HEK293 (cell line): ENCODE measurements around the gene C2orf72.

Experiments used
- CTCF ChIA-PET: fragments of 350-600 bp; formaldehyde crosslinking; extraction: SDS; loops from one replicate; lab custom pipeline; 2021; ENCODE audit warnings: antibody characterized with exemption; lab: Yijun Ruan, JAX
- POLR2A ChIA-PET: fragments of 300-600 bp; formaldehyde crosslinking; extraction: SDS; loops from one replicate; lab custom pipeline; 2020; ENCODE audit warnings: antibody characterized with exemption, inconsistent platforms; lab: Yijun Ruan, JAX
- H3K27ac ChIP-seq: fragments of 200-500 bp; sonication (Bioruptor generic); 2 replicates; pipeline ENCODE4 v1.5.1; 2014; ENCODE audit warnings: low read depth, low read length, control low read depth, inconsistent platforms; ENCODE audit errors: extremely low read depth
- H3K36me3 ChIP-seq, 2 experiments: fragments of 200-500 bp in 1 of 2; sonication (Bioruptor generic) in 1 of 2; 1 replicate in 1 of 2; 2 replicates in 1 of 2; pipeline ENCODE4 v1.5.1; 2014 to 2017; ENCODE audit warnings: inconsistent platforms in 2 of 2, low read length in 2 of 2; ENCODE audit not compliant: control insufficient read depth in 2 of 2, insufficient read depth in 1 of 2
- H3K4me1 ChIP-seq: fragments of 200-500 bp; sonication (Bioruptor generic); 2 replicates; pipeline ENCODE4 v1.5.1; 2014; ENCODE audit warnings: mild to moderate bottlenecking, low read length, inconsistent platforms; ENCODE audit not compliant: control insufficient read depth, insufficient read depth
- H3K4me3 ChIP-seq: 2 replicates; pipeline ENCODE4 v1.5.1; 2011; ENCODE audit warnings: low read depth, mild to moderate bottlenecking, control low read depth, low read length, moderate library complexity
- H3K9me3 ChIP-seq: fragments of 200-500 bp; sonication (Bioruptor generic); 2 replicates; pipeline ENCODE4 v1.5.1; 2014; ENCODE audit warnings: low read depth, low read length, inconsistent platforms; ENCODE audit not compliant: control insufficient read depth, insufficient read depth
- AEBP2 ChIP-seq: fragments of 450-650 bp; formaldehyde crosslinking; IDR thresholded peaks from 2 replicates; pipeline ENCODE4 v1.5.1; 2016; ENCODE audit warnings: missing biosample characterization, missing genetic modification characterization, borderline replicate concordance
- BCL11A ChIP-seq: fragments of 450-650 bp; formaldehyde crosslinking; IDR thresholded peaks from 2 replicates; pipeline ENCODE4 v1.5.1; 2016; ENCODE audit warnings: low read depth, missing biosample characterization, missing genetic modification characterization
- CTCF ChIP-seq: fragments of 450-650 bp; formaldehyde crosslinking; IDR thresholded peaks from 2 replicates; pipeline ENCODE4 v1.5.1; 2016; ENCODE audit warnings: missing biosample characterization, missing genetic modification characterization
- FEZF1 ChIP-seq: fragments of 450-650 bp; formaldehyde crosslinking; IDR thresholded peaks from 2 replicates; pipeline ENCODE4 v1.5.1; 2016; ENCODE audit warnings: missing biosample characterization, missing genetic modification characterization
- GLI4 ChIP-seq: fragments of 450-650 bp; formaldehyde crosslinking; IDR thresholded peaks from 2 replicates; pipeline ENCODE4 v1.5.1; 2016; ENCODE audit warnings: missing biosample characterization, missing genetic modification characterization
- GLIS1 ChIP-seq: fragments of 450-650 bp; formaldehyde crosslinking; IDR thresholded peaks from 2 replicates; pipeline ENCODE4 v1.5.1; 2016; ENCODE audit warnings: missing biosample characterization, missing genetic modification characterization
- PRDM10 ChIP-seq: fragments of 450-650 bp; formaldehyde crosslinking; IDR thresholded peaks from 2 replicates; pipeline ENCODE4 v1.5.1; 2016; ENCODE audit warnings: missing biosample characterization, missing genetic modification characterization
- REST ChIP-seq: fragments of 450-650 bp; formaldehyde crosslinking; IDR thresholded peaks from 2 replicates; pipeline ENCODE4 v1.5.1; 2016; ENCODE audit warnings: missing biosample characterization, missing genetic modification characterization
- ZBTB17 ChIP-seq: fragments of 450-650 bp; formaldehyde crosslinking; IDR thresholded peaks from 2 replicates; pipeline ENCODE4 v1.5.1; 2016; ENCODE audit warnings: missing biosample characterization, missing genetic modification characterization
- ZBTB6 ChIP-seq: fragments of 450-650 bp; formaldehyde crosslinking; IDR thresholded peaks from 2 replicates; pipeline ENCODE4 v1.5.1; 2017; ENCODE audit warnings: missing biosample characterization, missing genetic modification characterization
- ZNF114 ChIP-seq: fragments of 450-650 bp; formaldehyde crosslinking; IDR thresholded peaks from 2 replicates; pipeline ENCODE4 v1.5.0; 2017; ENCODE audit warnings: missing biosample characterization, missing genetic modification characterization
- ZNF175 ChIP-seq: fragments of 450-650 bp; formaldehyde crosslinking; IDR thresholded peaks from 2 replicates; pipeline ENCODE4 v1.5.1; 2016; ENCODE audit warnings: missing biosample characterization, missing genetic modification characterization
- ZNF211 ChIP-seq: fragments of 450-650 bp; formaldehyde crosslinking; IDR thresholded peaks from 2 replicates; pipeline ENCODE4 v1.5.1; 2016; ENCODE audit warnings: low read depth, missing biosample characterization, missing genetic modification characterization
- ZNF398 ChIP-seq: fragments of 450-650 bp; formaldehyde crosslinking; IDR thresholded peaks from 2 replicates; pipeline ENCODE4 v1.5.1; 2017; ENCODE audit warnings: missing biosample characterization, missing genetic modification characterization
- ZNF529 ChIP-seq: fragments of 450-650 bp; formaldehyde crosslinking; IDR thresholded peaks from 2 replicates; pipeline ENCODE4 v1.5.1; 2017; ENCODE audit warnings: missing genetic modification characterization, missing biosample characterization; ENCODE audit not compliant: insufficient replicate concordance
- ZNF596 ChIP-seq: fragments of 450-650 bp; IDR thresholded peaks from 2 replicates; pipeline ENCODE4 v1.5.0; 2018; ENCODE audit warnings: missing biosample characterization, mild to moderate bottlenecking, missing genetic modification characterization, moderate library complexity
- ZNF645 ChIP-seq: fragments of 450-650 bp; formaldehyde crosslinking; IDR thresholded peaks from 2 replicates; pipeline ENCODE4; 2016; ENCODE audit warnings: missing biosample characterization, missing genetic modification characterization
- ZNF791 ChIP-seq: fragments of 450-650 bp; formaldehyde crosslinking; IDR thresholded peaks from 2 replicates; pipeline ENCODE4 v1.5.1; 2016; ENCODE audit warnings: missing biosample characterization, missing genetic modification characterization
- ZNF837 ChIP-seq: fragments of 450-650 bp; formaldehyde crosslinking; IDR thresholded peaks from 2 replicates; pipeline ENCODE4 v1.5.1; 2016; ENCODE audit warnings: missing biosample characterization, missing genetic modification characterization
- ZSCAN30 ChIP-seq: fragments of 450-650 bp; IDR thresholded peaks from 2 replicates; pipeline ENCODE4 v1.5.1; 2018; ENCODE audit warnings: missing biosample characterization, mild to moderate bottlenecking, missing genetic modification characterization, moderate library complexity

C2orf72 gene

GRCh38 chr2:231052494-231053451, 15.4 kb downstream of the C2orf72 start:
- H3K4me3 ChIP-seq, result peak overlapping the region; percentile 46
- ChIA-PET POLR2A (interaction anchor here (0.6 to 1.4 kb wide), 6 partner anchors 12 to 412 kb away, joined by 3 to 6 read pairs (median 3); partner anchors contain the start of gene NCL), CTCF (interaction anchor here (0.5 to 2.3 kb wide), 33 partner anchors 8 to 606 kb away, joined by 3 to 12 read pairs (median 4); partner anchors contain the start of gene ITM2C)
- H3K27ac ChIP-seq, result no peak overlapping the region; the same call in 1 of the 2 replicates
- H3K9me3 ChIP-seq, result no peaks in the 10 kb centered on the region
- H3K36me3 ChIP-seq, result peaks cover 0 to 4% of the 10 kb centered on the region in 2 experiments; a peak in 1 of 3 replicates
- no peaks in the 10 kb centered on the region for H3K4me1 ChIP-seq
- no peak for TF ChIP-seq GLI4
- peak; percentile 46 for TF ChIP-seq PRDM10
- no peak for TF ChIP-seq ZNF398 (tag by site-specific recombination)
- TF ChIP-seq ZNF175 (tag by site-specific recombination), result no peak
- TF ChIP-seq ZNF791, result no peak
- TF ChIP-seq REST, result no peak
- no peak for TF ChIP-seq ZNF645 (tag by site-specific recombination)
- TF ChIP-seq ZNF211, result no peak
- no peak for TF ChIP-seq ZNF837 (tag by site-specific recombination)
- TF ChIP-seq ZNF596 (tag by site-specific recombination), result no peak
- peak; percentile 36 for TF ChIP-seq FEZF1 (tag by site-specific recombination)
- TF ChIP-seq ZBTB17 (tag by site-specific recombination), result peak; percentile 59
- 0 out of 2 replicates have a peak, but pooled peaks have one; percentile 17 for TF ChIP-seq GLIS1 (tag by site-specific recombination)
- TF ChIP-seq AEBP2 (tag by site-specific recombination), result no peak
- TF ChIP-seq ZNF114 (tag by site-specific recombination), result no peak
- TF ChIP-seq BCL11A (tag by site-specific recombination), result no peak
- TF ChIP-seq ZSCAN30 (tag by site-specific recombination), result peak; percentile 71; the same call in 1 of the 2 replicates
- TF ChIP-seq ZNF529 (tag by site-specific recombination), result no peak
- no peak for TF ChIP-seq ZBTB6
- TF ChIP-seq CTCF, result peak; percentile 94
